Measurements from ENCODE around the gene CAPN5. TPM values are rescaled to one million over a fixed set of nuclear protein-coding genes. Genes with fewer than 3 reads are reported as not detected.
"Not testable (repeated sequence)": the region's sequence is repeated elsewhere in the genome, so short reads cannot be mapped to it uniquely, and the experiment has no call there.

CAPN5 gene
- total RNA-seq, 1 experiment from 2014 or later: 27.4 TPM

GRCh38 chr11:77047007-77047927, 19.5 kb upstream of the CAPN5 start:
- peak; percentile 80 for ATAC-seq

GRCh38 chr11:77047928-77048446, 18.8 kb upstream of the CAPN5 start:
- not testable (repeated sequence) for ATAC-seq; H3K36me3 Mint-ChIP-seq; DNase-seq (ENCODE audit: low spot score); H3K4me3 Mint-ChIP-seq; H3K9me3 Mint-ChIP-seq; H3K27ac Mint-ChIP-seq
- ChIA-PET CTCF (interaction anchor here (0.6 to 8.5 kb wide), 38 partner anchors 8 to 664 kb away, joined by 3 to 102 read pairs (median 4); partner anchors contain the start of genes B3GNT6, CAPN5, MYO7A and OMP), POLR2A (interaction anchor here (0.6 to 1.5 kb wide), 3 partner anchors 43 to 128 kb away, joined by 3 to 7 read pairs (median 3); no protein-coding TSS in a partner anchor)
- TF ChIP-seq GTF2I (CRISPR knock-in tag; conservative IDR thresholded peaks at IDR 0.05): peak; percentile 83
- TF ChIP-seq CTCF (IDR thresholded peaks at IDR 0.05): peak; percentile 52; the same call in 1 of the 2 replicates
- Mint-ChIP-seq H3K4me1 (peaks cover 14% of the 10 kb centered on the region), H3K27me3 (ENCODE audit: low read depth) (peaks cover 11% of the 10 kb centered on the region)

More at GRCh38 chr11:77047007-77047927, 19.5 kb upstream of the CAPN5 start:
- TF ChIP-seq ZNF671 (CRISPR knock-in tag; IDR thresholded peaks at IDR 0.05) (no peak), PRDM15 (CRISPR knock-in tag; IDR thresholded peaks at IDR 0.05) (no peak), GTF2I (CRISPR knock-in tag; conservative IDR thresholded peaks at IDR 0.05) (0 out of 2 replicates have a peak, but pooled peaks have one; percentile 44), ZNF532 (CRISPR knock-in tag; IDR thresholded peaks at IDR 0.05; ENCODE audit: borderline replicate concordance) (no peak), ZNF396 (CRISPR knock-in tag; IDR thresholded peaks at IDR 0.05; ENCODE audit: borderline replicate concordance) (no peak), ESRRA (CRISPR knock-in tag; IDR thresholded peaks at IDR 0.05; ENCODE audit: borderline replicate concordance) (no peak)
- DNase-seq (ENCODE audit: low spot score): peak; percentile 61
- Mint-ChIP-seq H3K4me3 (peak overlapping the region; percentile 51), H3K27ac (peak overlapping the region; percentile 52), H3K36me3 (no peaks in the 10 kb centered on the region), H3K4me1 (peaks cover 14% of the 10 kb centered on the region), H3K9me3 (0 out of 2 replicates have a peak, but pooled peaks cover 3% of the 10 kb centered on the region), H3K27me3 (ENCODE audit: low read depth) (peaks cover 16% of the 10 kb centered on the region)
- CTCF ChIA-PET: interaction anchor here (0.6 to 2.8 kb wide), 56 partner anchors 7 to 1888 kb away, joined by 3 to 102 read pairs (median 4); partner anchors contain the start of genes B3GNT6, CAPN5, MYO7A and OMP
- POLR2A ChIA-PET: interaction anchor here (0.6 to 1.5 kb wide), 7 partner anchors 23 to 855 kb away, joined by 3 to 8 read pairs (median 3); no protein-coding TSS in a partner anchor

GRCh38 chr11:77049026-77049425, 17.7 kb upstream of the CAPN5 start:
- H3K27me3 Mint-ChIP-seq (ENCODE audit: low read depth): peaks cover 11% of the 10 kb centered on the region
- CTCF ChIA-PET: interaction anchor here (0.7 to 8.5 kb wide), 8 partner anchors 9 to 149 kb away, joined by 3 to 51 read pairs (median 6); no protein-coding TSS in a partner anchor
- DNase-seq (ENCODE audit: low spot score) (no peak), ATAC-seq (no peak)
- H3K4me3 Mint-ChIP-seq: no peak overlapping the region
- peaks cover 5% of the 10 kb centered on the region; the same call in 1 of the 2 replicates for H3K36me3 Mint-ChIP-seq
- peaks cover 15% of the 10 kb centered on the region for H3K9me3 Mint-ChIP-seq
- peaks cover 10% of the 10 kb centered on the region for H3K4me1 Mint-ChIP-seq
- POLR2A ChIA-PET: no interaction called here
- H3K27ac Mint-ChIP-seq: no peak overlapping the region
- TF ChIP-seq NFATC4 (CRISPR knock-in tag; IDR thresholded peaks at IDR 0.05): no peak
- no peak for TF ChIP-seq ZNF425 (CRISPR knock-in tag; conservative IDR thresholded peaks at IDR 0.05)
- no peak for TF ChIP-seq ATF3 (CRISPR knock-in tag; conservative IDR thresholded peaks at IDR 0.05)
- TF ChIP-seq KAT7 (CRISPR knock-in tag; IDR thresholded peaks at IDR 0.05; ENCODE audit: borderline replicate concordance): no peak
- no peak for TF ChIP-seq HMGXB4 (CRISPR knock-in tag; IDR thresholded peaks at IDR 0.05)
